Stimulated activated CD4-positive, alpha-beta T cell treated with anti-CD3 and anti-CD28 coated beads, TNF-alpha, amount 100 ng/mL, for 4 hours (primary cell): ENCODE results near the gene NT5C1B.

Experiments used
- DNase-seq, 3 experiments: peaks; one replicate each; pipeline ENCODE4 v3.0.0-alpha.2; 2020; ENCODE audit warnings: low read depth in 3 of 3

NT5C1B gene

GRCh38 chr2:18599509-18600254, 10.3 kb upstream of the NT5C1B start:
- no peak for DNase-seq

- no peak for DNase-seq
Measured at GRCh38 chr2:18598848-18599484, 9.6 kb upstream of the NT5C1B start.

DNA sequence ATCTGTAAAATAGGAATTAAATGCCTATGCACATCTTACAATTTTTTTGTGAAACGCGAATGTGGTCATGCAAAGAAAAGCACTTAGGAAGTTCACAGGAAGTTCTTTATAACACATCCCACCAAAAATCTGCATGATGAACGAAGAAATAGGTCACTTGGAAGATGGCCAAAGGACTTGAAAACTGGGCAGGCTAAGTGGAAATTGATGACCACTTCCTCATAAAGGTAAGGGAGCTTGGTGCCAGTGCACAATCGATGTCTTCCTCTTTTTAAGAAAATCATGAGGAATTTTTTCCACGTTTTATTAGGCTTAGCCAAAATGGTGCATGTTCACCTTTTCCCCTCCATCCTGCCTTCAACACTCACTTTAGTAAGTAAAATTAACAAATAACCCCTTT, 8.2 kb upstream of the NT5C1B start:
- DNase-seq = no peak

- DNase-seq = no peak
Measured at GRCh38 chr2:18596993-18597392, 7.6 kb upstream of the NT5C1B start.

DNA sequence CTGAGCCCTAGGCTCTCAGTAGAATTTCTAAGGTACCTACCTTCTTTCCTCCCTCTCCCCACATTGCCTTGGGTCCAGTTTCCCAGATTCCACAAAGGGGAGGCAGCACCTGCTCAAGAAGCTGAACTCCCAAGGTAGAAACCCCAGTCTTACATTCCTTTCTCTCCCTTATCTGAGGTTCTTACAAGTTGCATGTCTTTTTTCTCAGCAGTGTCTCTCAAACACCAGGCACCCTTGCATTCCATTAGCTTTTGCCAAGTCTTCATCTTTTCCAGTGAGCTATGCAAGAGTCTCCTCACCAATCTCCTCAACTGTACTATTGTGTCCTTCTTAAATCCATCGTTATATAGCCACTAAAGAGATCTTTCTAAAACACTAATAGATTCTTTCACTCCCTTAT, 4.1 kb upstream of the NT5C1B start:
- DNase-seq = no peak

DNA sequence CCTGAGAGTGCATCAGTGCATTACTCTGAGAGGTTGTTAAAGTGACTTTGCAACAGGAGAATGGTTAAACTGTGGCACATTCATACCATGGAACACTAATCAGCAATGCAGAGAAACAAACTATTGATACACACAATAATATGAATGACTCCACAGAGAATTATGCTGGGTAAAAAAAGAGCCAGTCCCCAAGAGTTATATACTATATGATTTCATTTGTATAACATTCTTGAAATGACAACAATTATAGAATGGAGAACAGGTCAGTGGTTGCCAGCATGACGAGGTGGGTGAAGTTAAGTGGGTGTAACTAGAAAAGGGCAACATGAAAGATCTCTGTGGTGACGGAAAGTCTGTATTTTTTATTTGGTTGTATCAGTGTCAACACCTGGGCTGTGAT, 3.0 kb upstream of the NT5C1B start:
- no peak for DNase-seq

DNA sequence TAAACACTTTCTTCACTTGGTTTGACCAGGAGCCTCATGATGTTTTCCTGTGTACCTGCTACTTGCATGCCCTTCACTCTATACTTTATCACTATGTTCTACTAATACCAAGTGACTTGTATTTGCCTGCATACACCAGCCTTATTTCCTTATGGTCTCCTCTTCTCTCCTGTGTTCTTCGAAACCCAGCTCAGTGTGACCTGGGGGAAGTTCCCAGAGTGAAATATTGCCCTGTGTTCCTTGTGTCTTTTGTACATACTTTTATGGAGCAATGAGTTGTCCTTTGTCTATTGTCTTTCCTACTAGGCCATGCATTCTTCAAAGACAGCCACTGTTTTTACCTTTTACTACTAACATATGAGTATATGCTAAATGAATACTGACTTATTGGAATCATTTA, 567 bp downstream of the NT5C1B start:
- DNase-seq = no peak

GRCh38 chr2:18588049-18588448, 1.3 kb downstream of the NT5C1B start:
- no peak for DNase-seq

DNA sequence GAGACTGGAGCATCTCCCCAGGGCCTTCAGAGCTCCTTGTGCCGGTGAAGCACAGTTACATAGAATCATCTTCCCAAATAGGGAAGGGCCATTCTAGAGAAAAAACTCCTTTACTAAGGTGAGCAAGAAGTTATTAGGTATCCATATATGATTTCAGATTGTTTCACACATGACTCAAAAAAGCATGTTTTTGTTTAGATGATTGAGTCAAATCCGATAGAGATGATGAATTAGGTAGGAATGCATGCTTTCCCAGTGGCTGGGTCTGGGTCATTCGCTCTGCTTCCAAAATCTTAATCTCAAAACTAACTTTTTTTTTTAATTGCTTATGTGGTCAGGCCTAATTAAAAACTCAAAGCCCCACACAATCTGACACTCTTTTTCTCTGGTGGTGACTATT, 3.8 kb downstream of the NT5C1B start:
- DNase-seq = no peak

DNA sequence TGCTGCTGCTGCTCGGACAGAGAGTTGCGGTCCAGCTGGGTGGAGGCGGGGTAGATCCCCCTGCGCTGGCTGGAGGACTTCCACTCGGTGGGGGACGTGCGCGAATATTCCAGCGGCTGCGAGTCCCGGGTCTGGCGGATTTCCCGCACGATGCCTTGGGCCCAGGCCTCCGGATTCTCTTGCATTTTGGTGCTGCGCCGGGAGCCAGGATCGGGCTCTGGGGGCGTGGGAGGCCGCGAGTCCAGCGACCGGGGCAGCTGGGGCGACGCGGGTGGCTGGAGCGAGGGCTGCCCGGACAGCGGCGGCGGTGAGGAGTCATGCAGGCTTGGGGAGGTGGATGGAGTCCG, 4.8 kb downstream of the NT5C1B start:
- no peak for DNase-seq

GRCh38 chr2:18583905-18584607, 5.3 kb downstream of the NT5C1B start:
- DNase-seq = no peak

- no peak for DNase-seq
Measured at GRCh38 chr2:18580606-18581005, 8.8 kb downstream of the NT5C1B start.

DNA sequence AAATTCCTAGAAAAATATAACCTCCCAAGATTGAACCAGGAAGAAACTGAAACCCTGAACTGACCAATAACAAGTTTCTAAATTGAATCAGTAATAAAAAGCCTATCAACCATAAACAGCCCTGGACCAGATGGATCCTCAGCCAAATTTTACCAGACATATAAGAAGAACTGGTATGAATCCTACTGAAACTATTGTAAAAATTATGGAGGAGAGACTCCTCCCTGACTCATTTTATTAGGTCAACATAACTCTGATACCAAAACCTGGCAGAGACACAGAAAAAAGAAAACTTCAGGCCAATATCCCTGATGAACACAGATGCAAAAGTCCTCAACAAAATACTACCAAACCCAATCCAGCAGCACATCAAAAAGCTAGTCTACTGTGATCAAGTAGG, 11.3 kb downstream of the NT5C1B start:
- DNase-seq = no peak

DNA sequence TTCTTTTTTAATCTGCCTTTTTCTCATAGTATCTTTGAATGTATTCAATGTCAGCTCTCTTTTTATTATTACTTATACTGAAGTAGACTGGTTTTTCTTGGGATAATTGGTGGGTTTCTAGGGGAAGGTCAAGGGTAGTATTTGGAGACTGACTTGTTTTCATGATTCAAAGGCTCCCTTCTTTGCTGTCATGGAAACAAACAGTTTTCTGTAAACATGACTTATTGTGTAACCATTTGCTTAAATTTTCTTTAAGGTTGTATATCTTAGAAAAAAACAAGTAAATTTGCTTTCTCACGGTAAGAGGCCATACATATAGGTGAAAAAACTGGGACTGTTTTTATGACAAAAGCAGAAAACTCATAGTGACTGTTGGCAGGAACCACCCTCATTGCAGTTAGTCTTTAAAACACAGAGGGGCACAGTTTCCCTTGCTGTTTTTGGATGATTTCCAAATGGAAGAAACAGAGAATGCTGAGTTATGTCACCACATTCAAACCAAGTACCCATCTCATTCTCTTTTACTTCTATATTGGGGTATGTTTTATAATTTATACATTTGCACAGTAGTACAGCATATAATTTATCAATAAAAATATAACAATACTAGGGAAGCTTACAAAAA, 23.1 kb downstream of the NT5C1B start:
- DNase-seq = no peak

DNA sequence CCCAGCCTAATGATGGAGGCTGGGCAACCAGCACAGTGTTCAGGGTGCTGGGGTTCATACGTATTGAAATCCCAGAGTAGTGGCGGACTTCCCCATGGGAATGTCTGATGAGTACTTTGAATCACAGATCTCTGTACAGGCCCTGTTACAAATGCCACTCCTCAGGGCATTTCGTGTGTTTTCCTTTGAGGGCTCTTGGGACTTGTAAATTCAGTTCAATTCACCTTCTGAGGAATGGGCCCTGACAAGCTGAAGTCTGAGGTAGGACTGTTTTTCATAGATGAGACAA, 28.6 kb downstream of the NT5C1B start:
- no peak for DNase-seq

- peak; percentile 81 to 91 (median 85) for DNase-seq
Measured at GRCh38 chr2:18560031-18560796, 29.2 kb downstream of the NT5C1B start, which contains the start of gene RDH14. TSS of gene RDH14 (minus strand) at chr2:18560653. CDS start at chr2:18560572, 81 bp downstream.

DNA sequence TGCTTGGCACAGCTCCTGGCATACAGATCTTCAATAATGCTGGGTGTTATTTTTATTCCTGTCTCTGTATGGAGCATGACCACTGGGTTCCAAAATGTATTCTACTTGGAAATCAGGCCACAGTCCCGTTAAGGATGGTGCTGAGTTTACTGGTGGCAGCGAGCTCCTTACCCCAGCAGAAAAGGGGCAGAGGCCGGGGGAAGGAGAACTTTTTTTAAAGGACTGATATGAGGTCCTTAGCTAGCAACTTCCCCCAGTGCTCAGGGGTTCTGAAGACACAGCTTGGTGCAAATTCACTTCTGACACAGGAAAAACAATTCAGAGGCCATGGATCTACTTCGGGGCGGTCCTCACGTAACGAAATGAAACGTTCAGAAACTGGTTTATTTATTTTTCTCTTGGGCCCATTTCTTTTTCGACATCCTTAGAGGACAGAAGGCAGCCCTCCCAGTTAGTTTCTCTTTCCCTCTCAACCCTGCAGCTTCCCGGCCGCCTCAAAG, 29.8 kb downstream of the NT5C1B start:
- no peak for DNase-seq

DNA sequence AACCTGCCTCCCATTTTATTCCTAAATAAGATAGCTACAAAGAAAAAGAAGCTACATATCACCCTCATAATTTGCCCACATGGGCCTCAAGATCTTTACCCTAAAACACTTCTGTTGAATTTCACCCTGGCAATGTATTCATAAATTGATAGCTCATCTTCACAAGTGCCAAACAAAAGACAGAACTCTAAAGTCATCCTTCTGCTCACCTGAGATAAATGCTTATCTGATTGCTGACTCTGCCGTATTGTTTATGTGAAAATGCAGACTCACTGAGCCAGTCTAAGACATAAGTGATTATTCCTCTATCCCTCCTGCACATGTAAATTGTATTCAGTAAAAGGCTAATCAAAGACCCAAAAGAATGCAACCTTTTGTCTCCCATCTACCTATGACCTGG, 30.9 kb downstream of the NT5C1B start:
- DNase-seq = no peak

- DNase-seq = no peak
Measured at GRCh38 chr2:18557121-18557520, 32.2 kb downstream of the NT5C1B start.

DNA sequence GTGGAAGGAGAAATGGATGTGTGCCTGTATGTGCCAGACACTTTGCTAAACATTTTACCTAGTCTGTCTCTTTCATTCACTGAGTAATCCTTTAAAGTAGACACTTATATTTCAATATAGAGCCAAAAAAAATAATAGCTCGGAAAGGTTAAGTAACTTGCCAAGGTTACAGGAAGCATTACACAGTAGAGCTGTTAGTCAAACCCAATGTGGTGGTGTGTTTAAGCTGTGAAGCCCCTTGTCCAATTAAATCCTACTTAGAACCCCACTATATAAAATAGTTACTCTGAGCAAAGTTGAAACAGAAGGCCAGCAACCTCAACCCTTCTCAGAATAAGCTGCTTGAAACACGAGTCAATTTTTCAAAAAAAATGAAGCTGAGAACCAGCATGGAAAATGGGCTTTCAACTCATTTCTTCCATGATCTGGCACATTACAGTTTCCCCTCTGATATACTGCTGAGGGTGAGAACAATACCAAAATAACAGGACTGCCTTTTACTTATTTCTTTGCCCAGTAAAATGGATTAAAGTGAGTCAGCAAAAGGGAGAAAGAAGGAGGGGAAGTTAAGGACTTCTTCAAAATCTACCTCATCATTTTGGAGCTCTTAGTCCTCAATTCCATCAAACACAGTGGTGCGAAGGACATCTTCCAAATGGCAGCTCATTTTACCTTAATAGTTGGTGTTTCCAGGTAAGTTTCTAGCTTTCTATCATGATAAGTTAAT, 36.9 kb downstream of the NT5C1B start:
- no peak for DNase-seq

GRCh38 chr2:18551623-18552022, 37.7 kb downstream of the NT5C1B start:
- no peak for DNase-seq
